ENCODE measurements around the gene MGAT1.

MGAT1 gene

GRCh38 chr5:180810210-180810958 lies 7.8 kb upstream of the MGAT1 start:
- peak; percentile 82 for DNase-seq (ENCODE audit: low read depth)
- TF ChIP-seq, protein P1, sequence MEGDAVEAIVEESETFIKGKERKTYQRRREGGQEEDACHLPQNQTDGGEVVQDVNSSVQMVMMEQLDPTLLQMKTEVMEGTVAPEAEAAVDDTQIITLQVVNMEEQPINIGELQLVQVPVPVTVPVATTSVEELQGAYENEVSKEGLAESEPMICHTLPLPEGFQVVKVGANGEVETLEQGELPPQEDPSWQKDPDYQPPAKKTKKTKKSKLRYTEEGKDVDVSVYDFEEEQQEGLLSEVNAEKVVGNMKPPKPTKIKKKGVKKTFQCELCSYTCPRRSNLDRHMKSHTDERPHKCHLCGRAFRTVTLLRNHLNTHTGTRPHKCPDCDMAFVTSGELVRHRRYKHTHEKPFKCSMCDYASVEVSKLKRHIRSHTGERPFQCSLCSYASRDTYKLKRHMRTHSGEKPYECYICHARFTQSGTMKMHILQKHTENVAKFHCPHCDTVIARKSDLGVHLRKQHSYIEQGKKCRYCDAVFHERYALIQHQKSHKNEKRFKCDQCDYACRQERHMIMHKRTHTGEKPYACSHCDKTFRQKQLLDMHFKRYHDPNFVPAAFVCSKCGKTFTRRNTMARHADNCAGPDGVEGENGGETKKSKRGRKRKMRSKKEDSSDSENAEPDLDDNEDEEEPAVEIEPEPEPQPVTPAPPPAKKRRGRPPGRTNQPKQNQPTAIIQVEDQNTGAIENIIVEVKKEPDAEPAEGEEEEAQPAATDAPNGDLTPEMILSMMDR (IDR thresholded peaks at IDR 0.05; ENCODE audit: control insufficient read depth, extremely low read depth, insufficient read depth), result no peak
- peak overlapping the region; percentile 71 for H3K4me3 ChIP-seq (ENCODE audit: low read depth, low read length)

DNA sequence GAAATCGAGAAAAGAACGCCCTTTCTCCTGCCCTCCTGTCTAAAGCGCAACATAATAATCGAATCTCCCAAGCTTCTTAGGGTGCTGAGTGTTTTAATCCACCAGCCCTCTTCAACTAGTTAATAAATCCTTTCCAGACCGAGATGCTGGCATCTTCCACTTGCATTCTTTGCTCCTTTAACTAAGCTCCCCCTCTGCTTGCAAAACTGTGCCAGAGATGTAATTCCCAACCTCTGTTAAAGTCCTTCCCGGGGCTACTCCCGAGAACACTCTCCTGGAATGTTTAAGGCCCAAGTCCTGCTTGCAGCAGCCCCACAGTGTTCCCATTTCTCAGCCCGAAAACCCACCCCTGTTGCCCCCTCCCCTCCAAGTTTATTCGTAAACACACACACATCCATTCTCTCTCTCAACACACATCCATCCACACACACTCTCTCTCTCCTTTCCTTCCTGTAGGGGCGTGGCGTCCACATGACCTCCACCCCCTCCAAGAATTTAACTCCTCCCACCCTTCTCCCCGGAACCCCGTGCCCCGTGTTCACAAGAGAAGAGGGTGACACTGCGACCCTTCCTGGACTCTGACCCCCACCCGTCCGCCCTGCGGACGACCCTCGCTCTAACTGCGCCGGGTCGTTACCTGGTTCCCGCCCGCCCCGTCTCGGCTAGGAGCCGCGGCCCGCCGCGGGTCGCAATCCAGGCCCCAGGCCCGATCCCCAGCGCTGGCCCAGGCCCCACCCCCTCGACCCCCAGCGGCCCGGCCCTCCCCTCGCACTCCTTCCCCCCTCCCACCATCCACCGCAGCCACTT lies 7.0 kb upstream of the MGAT1 start:
- TF ChIP-seq, protein P1 (IDR thresholded peaks at IDR 0.05; ENCODE audit: control insufficient read depth, extremely low read depth, insufficient read depth), result no peak
- peak; percentile 75 for DNase-seq (ENCODE audit: low read depth)
- peak overlapping the region; percentile 71 for H3K4me3 ChIP-seq (ENCODE audit: low read depth, low read length)

DNA sequence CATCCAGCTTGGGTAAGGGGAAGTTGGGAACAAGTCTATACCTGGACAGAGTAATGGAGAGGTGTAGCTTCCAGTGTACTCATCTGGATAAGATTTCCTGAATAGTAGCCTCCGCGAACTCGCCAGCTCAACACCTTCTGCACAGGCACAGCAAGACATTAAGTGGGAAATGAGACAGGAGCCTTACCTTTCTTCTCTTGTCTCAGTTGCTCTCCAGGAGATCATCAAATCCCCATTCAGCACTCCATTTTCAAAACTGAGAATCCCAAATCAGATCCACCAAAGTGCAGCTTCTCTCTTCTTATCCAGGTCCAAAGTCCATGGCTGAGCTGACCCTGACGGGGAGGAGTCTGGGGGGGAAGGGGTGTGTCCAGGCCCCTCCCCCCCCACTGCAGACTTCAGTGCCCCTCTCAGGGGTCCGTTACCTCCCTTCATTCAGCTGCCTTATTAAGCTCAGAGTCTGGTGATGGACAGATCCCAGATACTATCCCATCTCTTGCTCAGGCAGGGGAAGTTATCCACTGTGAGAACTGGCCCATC lies 5.9 kb upstream of the MGAT1 start:
- TF ChIP-seq, protein P1 (IDR thresholded peaks at IDR 0.05; ENCODE audit: control insufficient read depth, extremely low read depth, insufficient read depth), result no peak
- DNase-seq (ENCODE audit: low read depth), result no peak

GRCh38 chr5:180807654-180808414 lies 5.2 kb upstream of the MGAT1 start:
- no peak for DNase-seq (ENCODE audit: low read depth)
- TF ChIP-seq, protein P1 (IDR thresholded peaks at IDR 0.05; ENCODE audit: control insufficient read depth, extremely low read depth, insufficient read depth), result no peak
- peak overlapping the region; percentile 71 for H3K4me3 ChIP-seq (ENCODE audit: low read depth, low read length)

More for the DNA sequence above, 5.9 kb upstream of the MGAT1 start:
- H3K4me3 ChIP-seq (ENCODE audit: low read depth, low read length), result peak overlapping the region; percentile 71

GRCh38 chr5:180807046-180807445 lies 4.4 kb upstream of the MGAT1 start:
- peak overlapping the region; percentile 71 for H3K4me3 ChIP-seq (ENCODE audit: low read depth, low read length)
- no peak for DNase-seq (ENCODE audit: low read depth)
- TF ChIP-seq, protein P1 (IDR thresholded peaks at IDR 0.05; ENCODE audit: control insufficient read depth, extremely low read depth, insufficient read depth), result no peak

- TF ChIP-seq, protein P1 (IDR thresholded peaks at IDR 0.05; ENCODE audit: control insufficient read depth, extremely low read depth, insufficient read depth), result no peak
- no peak for DNase-seq (ENCODE audit: low read depth)
- no peak overlapping the region for H3K4me3 ChIP-seq (ENCODE audit: low read depth, low read length)
Observed at GRCh38 chr5:180806351-180807011, 3.9 kb upstream of the MGAT1 start.

Measured in LNCaP clone FGC (cell line).